ENCODE measurements around the gene SPAG17. TPM values are rescaled to one million over a fixed set of nuclear protein-coding genes. Genes with fewer than 3 reads are reported as not detected.
A peak's percentile ranks its signal among the peaks of the same experiment; 100 is the strongest.

SPAG17 gene
- total RNA-seq, 1 experiment from 2014 or later, result 1.8 TPM

DNA sequence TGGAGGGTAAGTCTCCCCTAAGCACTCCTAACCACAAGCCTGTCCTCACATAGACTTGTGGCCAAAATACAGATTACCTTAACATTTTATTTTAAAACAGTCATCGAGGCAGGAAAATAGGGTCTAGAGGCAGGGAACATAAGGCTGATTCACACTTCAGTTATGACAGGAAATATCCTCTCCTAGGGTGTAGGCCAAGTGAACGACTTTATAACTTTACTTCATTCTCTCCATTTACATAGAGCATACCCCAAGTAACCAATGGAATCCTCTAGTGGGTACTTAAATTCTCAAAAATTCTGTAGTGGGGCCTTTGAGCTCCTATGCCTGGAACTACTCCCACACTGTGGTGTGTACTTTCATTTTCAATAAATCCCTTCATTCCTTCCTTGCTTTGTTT lies 142.5 kb downstream of the SPAG17 start:
- H3K27me3 ChIP-seq (ENCODE audit: control insufficient read depth, insufficient read depth, low read length), result no peaks in the 10 kb centered on the region
- no peaks in the 10 kb centered on the region for H3K36me3 ChIP-seq (replicated peaks; ENCODE audit: control insufficient read depth, insufficient read depth, low read length)
- no peak overlapping the region for H3K4me3 ChIP-seq (ENCODE audit: insufficient read depth, low read depth, low read length)
- no peak for DNase-seq

DNA sequence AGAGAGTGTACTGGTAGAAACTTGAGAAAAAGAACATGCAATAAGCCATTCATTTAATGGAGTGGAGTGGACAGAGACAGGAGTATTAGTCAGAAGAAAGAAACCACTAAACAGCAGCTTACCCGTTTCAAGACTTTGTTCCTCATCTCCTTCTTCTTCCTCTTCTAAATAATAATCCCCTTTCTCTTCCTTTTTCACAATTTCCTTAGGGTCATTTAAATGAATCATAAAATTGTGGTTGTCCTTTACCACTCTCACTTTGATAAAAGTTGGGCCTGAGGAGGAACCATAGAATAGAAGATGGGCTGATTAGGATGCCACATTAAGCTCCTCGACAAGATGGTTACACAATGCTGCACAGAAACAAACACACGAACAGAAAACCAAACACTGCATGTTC lies 145.9 kb downstream of the SPAG17 start:
- no peaks in the 10 kb centered on the region for H3K36me3 ChIP-seq (replicated peaks; ENCODE audit: control insufficient read depth, insufficient read depth, low read length)
- H3K4me3 ChIP-seq (ENCODE audit: insufficient read depth, low read depth, low read length), result no peak overlapping the region
- no peak for DNase-seq
- H3K27me3 ChIP-seq (ENCODE audit: control insufficient read depth, insufficient read depth, low read length), result no peaks in the 10 kb centered on the region

GRCh38 chr1:118032883-118033282 lies 152.1 kb downstream of the SPAG17 start:
- no peak overlapping the region for H3K4me3 ChIP-seq (ENCODE audit: insufficient read depth, low read depth, low read length)
- no peaks in the 10 kb centered on the region for H3K36me3 ChIP-seq (replicated peaks; ENCODE audit: control insufficient read depth, insufficient read depth, low read length)
- H3K27me3 ChIP-seq (ENCODE audit: control insufficient read depth, insufficient read depth, low read length), result no peaks in the 10 kb centered on the region
- DNase-seq, result no peak

GRCh38 chr1:118028267-118028666 lies 156.8 kb downstream of the SPAG17 start:
- Histone ChIP-seq H3K4me3 (ENCODE audit: insufficient read depth, low read depth, low read length) (no peak overlapping the region), H3K27me3 (ENCODE audit: control insufficient read depth, insufficient read depth, low read length) (no peaks in the 10 kb centered on the region), H3K36me3 (replicated peaks; ENCODE audit: control insufficient read depth, insufficient read depth, low read length) (no peaks in the 10 kb centered on the region)
- no peak for DNase-seq

GRCh38 chr1:118023199-118023598 lies 161.8 kb downstream of the SPAG17 start:
- Histone ChIP-seq H3K36me3 (replicated peaks; ENCODE audit: control insufficient read depth, insufficient read depth, low read length) (no peaks in the 10 kb centered on the region), H3K4me3 (ENCODE audit: insufficient read depth, low read depth, low read length) (no peak overlapping the region), H3K27me3 (ENCODE audit: control insufficient read depth, insufficient read depth, low read length) (no peaks in the 10 kb centered on the region)
- DNase-seq, result no peak

DNA sequence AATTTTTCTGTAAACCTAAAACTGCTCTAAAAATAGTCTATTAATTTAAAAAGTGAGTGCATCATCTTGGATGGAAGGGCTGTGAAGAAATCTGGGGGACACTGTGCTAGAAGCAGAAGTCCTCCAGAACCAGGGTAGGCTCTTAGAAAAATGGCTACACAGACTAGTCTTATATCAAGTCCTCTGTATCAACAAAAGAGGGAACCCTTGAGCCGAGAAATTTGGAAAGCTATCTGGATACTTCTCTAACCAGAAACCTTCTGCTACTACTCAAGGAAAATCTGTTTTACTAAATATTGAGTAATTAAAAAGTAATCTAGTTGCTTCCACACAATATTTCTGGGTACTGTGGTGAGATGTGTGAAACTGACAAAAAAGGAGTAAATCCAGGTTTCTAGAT lies 163.4 kb downstream of the SPAG17 start:
- no peaks in the 10 kb centered on the region for H3K27me3 ChIP-seq (ENCODE audit: control insufficient read depth, insufficient read depth, low read length)
- no peaks in the 10 kb centered on the region for H3K36me3 ChIP-seq (replicated peaks; ENCODE audit: control insufficient read depth, insufficient read depth, low read length)
- DNase-seq, result peak; percentile 1
- no peak overlapping the region for H3K4me3 ChIP-seq (ENCODE audit: insufficient read depth, low read depth, low read length)

DNA sequence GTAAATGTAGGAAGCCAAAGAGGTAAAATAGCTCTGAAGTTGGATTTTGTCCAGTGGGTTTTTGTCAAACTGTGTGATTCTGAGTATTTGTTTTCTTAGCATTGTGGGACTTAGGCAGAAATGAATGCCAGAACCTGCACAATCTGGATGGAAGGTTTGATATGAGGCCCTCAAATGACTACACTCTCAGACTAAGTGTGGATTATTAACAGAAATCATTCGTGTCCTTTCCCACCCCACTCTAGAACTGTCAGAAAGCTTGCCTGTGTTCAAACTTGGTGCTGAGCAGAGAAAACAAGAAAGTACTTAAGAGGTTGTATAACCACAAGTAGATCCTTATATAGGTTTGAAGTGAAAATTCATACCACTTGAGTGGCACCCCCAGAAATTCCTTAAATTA lies 167.0 kb downstream of the SPAG17 start:
- no peaks in the 10 kb centered on the region for H3K36me3 ChIP-seq (replicated peaks; ENCODE audit: control insufficient read depth, insufficient read depth, low read length)
- no peaks in the 10 kb centered on the region for H3K27me3 ChIP-seq (ENCODE audit: control insufficient read depth, insufficient read depth, low read length)
- no peak overlapping the region for H3K4me3 ChIP-seq (ENCODE audit: insufficient read depth, low read depth, low read length)
- no peak for DNase-seq

DNA sequence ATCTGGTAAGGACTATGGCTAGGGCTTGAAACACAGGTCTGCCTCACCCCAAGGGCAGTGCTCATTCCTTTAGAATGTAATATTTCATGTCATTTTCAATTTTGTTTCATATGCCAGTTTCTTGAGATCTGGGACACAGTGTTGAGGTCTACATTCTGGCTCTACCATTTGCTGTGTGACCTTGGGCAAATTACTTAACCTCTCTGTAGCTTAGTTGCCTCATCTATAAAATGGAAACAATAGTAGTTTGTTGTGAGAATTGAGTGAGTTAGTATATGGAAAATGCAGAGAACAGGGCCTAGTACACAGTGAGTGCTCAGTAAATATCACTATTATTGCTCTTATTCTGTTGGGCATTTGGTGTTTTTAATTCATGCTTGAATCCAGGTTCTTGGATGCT lies 171.1 kb downstream of the SPAG17 start:
- Histone ChIP-seq H3K36me3 (replicated peaks; ENCODE audit: control insufficient read depth, insufficient read depth, low read length) (no peaks in the 10 kb centered on the region), H3K4me3 (ENCODE audit: insufficient read depth, low read depth, low read length) (no peak overlapping the region), H3K27me3 (ENCODE audit: control insufficient read depth, insufficient read depth, low read length) (no peaks in the 10 kb centered on the region)
- no peak for DNase-seq

- no peaks in the 10 kb centered on the region for H3K27me3 ChIP-seq (ENCODE audit: control insufficient read depth, insufficient read depth, low read length)
- no peaks in the 10 kb centered on the region for H3K36me3 ChIP-seq (replicated peaks; ENCODE audit: control insufficient read depth, insufficient read depth, low read length)
- no peak overlapping the region for H3K4me3 ChIP-seq (ENCODE audit: insufficient read depth, low read depth, low read length)
- DNase-seq, result no peak
Measured at GRCh38 chr1:118013336-118013735, 171.7 kb downstream of the SPAG17 start.

GRCh38 chr1:118012515-118013124 lies 172.4 kb downstream of the SPAG17 start:
- no peak for DNase-seq
- Histone ChIP-seq H3K4me3 (ENCODE audit: insufficient read depth, low read depth, low read length) (no peak overlapping the region), H3K36me3 (replicated peaks; ENCODE audit: control insufficient read depth, insufficient read depth, low read length) (no peaks in the 10 kb centered on the region), H3K27me3 (ENCODE audit: control insufficient read depth, insufficient read depth, low read length) (no peaks in the 10 kb centered on the region)

- no peaks in the 10 kb centered on the region for H3K27me3 ChIP-seq (ENCODE audit: control insufficient read depth, insufficient read depth, low read length)
- no peak for DNase-seq
- H3K36me3 ChIP-seq (replicated peaks; ENCODE audit: control insufficient read depth, insufficient read depth, low read length), result no peaks in the 10 kb centered on the region
- H3K4me3 ChIP-seq (ENCODE audit: insufficient read depth, low read depth, low read length), result no peak overlapping the region
Measured at GRCh38 chr1:118008011-118008410, 177.0 kb downstream of the SPAG17 start.

- no peaks in the 10 kb centered on the region for H3K27me3 ChIP-seq (ENCODE audit: control insufficient read depth, insufficient read depth, low read length)
Measured at GRCh38 chr1:118007391-118007790, 177.6 kb downstream of the SPAG17 start.

GRCh38 chr1:118004312-118004711 lies 180.7 kb downstream of the SPAG17 start:
- H3K27me3 ChIP-seq (ENCODE audit: control insufficient read depth, insufficient read depth, low read length), result no peaks in the 10 kb centered on the region
- H3K36me3 ChIP-seq (replicated peaks; ENCODE audit: control insufficient read depth, insufficient read depth, low read length), result no peaks in the 10 kb centered on the region
- no peak for DNase-seq
- no peak overlapping the region for H3K4me3 ChIP-seq (ENCODE audit: insufficient read depth, low read depth, low read length)

More at GRCh38 chr1:118007391-118007790, 177.6 kb downstream of the SPAG17 start:
- DNase-seq, result no peak
- no peaks in the 10 kb centered on the region for H3K36me3 ChIP-seq (replicated peaks; ENCODE audit: control insufficient read depth, insufficient read depth, low read length)
- no peak overlapping the region for H3K4me3 ChIP-seq (ENCODE audit: insufficient read depth, low read depth, low read length)

DNA sequence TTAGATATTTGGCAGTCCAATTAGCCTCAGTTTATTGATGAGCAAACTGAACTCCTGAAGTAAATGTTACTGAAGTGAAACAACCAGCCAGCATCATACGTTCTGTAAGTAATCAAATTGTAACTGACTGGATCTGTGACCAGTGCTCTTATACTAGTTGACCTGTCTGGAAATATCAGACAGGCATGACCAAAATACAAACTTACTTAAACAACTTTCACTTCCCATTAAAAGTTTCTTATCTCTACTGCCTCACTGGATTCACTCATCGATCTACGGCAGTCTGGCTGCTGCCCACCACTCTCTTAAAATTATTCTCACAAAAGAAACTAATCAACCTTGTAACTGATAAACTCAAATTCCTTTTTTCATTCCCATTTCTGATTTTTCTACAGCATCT lies 199.1 kb downstream of the SPAG17 start:
- DNase-seq, result no peak
- H3K36me3 ChIP-seq (replicated peaks; ENCODE audit: control insufficient read depth, insufficient read depth, low read length), result no peaks in the 10 kb centered on the region
- no peaks in the 10 kb centered on the region for H3K27me3 ChIP-seq (ENCODE audit: control insufficient read depth, insufficient read depth, low read length)
- H3K4me3 ChIP-seq (ENCODE audit: insufficient read depth, low read depth, low read length), result no peak overlapping the region

- H3K27me3 ChIP-seq (ENCODE audit: control insufficient read depth, insufficient read depth, low read length), result no peaks in the 10 kb centered on the region
- H3K4me3 ChIP-seq (ENCODE audit: insufficient read depth, low read depth, low read length), result no peak overlapping the region
- no peak for DNase-seq
- H3K36me3 ChIP-seq (replicated peaks; ENCODE audit: control insufficient read depth, insufficient read depth, low read length), result no peaks in the 10 kb centered on the region
Measured at GRCh38 chr1:117985239-117985638, 199.8 kb downstream of the SPAG17 start.

All from H7 (cell line).